ENCODE results near the gene EGR4. TPM values are rescaled to one million over a fixed set of nuclear protein-coding genes. Genes with fewer than 3 reads are reported as not detected.

The EGR4 gene
- total RNA-seq, 6 experiments from 2014 or later, result not detected

DNA sequence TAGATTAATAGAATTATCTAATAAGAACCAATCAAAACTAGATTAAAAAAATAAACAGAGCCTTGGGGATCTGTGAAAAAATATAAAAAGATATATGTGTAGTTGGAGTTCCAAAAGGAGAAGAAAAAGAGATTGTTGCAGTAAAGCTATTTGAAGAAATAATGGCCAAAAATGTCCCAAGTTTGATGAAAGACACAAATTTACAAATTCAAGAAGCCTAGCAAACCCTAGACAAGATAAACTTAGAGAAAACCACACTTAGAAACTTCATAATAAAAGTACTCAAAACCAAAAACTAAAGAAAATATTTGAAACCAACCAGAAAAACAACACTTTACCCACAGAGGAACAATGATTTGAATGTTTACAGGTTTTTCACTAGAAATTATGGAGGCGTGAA is 41.3 kb upstream of the EGR4 start:
- TF ChIP-seq POLR2A (IDR thresholded peaks at IDR 0.05) (no peak), CTCF (IDR thresholded peaks at IDR 0.05) (no peak)
- Histone ChIP-seq H3K9me3 (no peaks in the 10 kb centered on the region), H3K36me3 (no peaks in the 10 kb centered on the region), H3K27ac (no peak overlapping the region), H3K27me3 (no peaks in the 10 kb centered on the region), H3K4me1 (no peaks in the 10 kb centered on the region), H3K4me3 (no peak overlapping the region)
- WGBS (ENCODE audit: insufficient coverage, low coverage, low lambda C conversion rate, missing lambda C conversion rate), result 75% methylated on average over 1 of the region's 1 CpG
- no peak for DNase-seq
- no peak for ATAC-seq
- intact Hi-C loops (cut with DNase I), result no loop called here

GRCh38 chr2:73334045-73334444 is 40.7 kb upstream of the EGR4 start:
- Histone ChIP-seq H3K27ac (no peak overlapping the region), H3K4me1 (no peaks in the 10 kb centered on the region), H3K36me3 (no peaks in the 10 kb centered on the region), H3K4me3 (no peak overlapping the region), H3K9me3 (no peaks in the 10 kb centered on the region), H3K27me3 (no peaks in the 10 kb centered on the region)
- TF ChIP-seq POLR2A (IDR thresholded peaks at IDR 0.05), result no peak
- no peak for TF ChIP-seq CTCF (IDR thresholded peaks at IDR 0.05)
- 43% methylated on average over 2 of the region's 2 CpGs for WGBS (ENCODE audit: insufficient coverage, low coverage, low lambda C conversion rate, missing lambda C conversion rate)
- no peak for DNase-seq
- no peak for ATAC-seq
- intact Hi-C loops (cut with DNase I), result no loop called here

- H3K27ac ChIP-seq, result no peak overlapping the region
- intact Hi-C loops (cut with DNase I), result no loop called here
- H3K4me1 ChIP-seq, result no peaks in the 10 kb centered on the region
- H3K9me3 ChIP-seq, result no peaks in the 10 kb centered on the region
- H3K4me3 ChIP-seq, result no peak overlapping the region
- TF ChIP-seq CTCF (IDR thresholded peaks at IDR 0.05) (no peak), POLR2A (IDR thresholded peaks at IDR 0.05) (no peak)
- no peak for DNase-seq
- no peak for ATAC-seq
- H3K36me3 ChIP-seq, result no peaks in the 10 kb centered on the region
- no peaks in the 10 kb centered on the region for H3K27me3 ChIP-seq
Observed at GRCh38 chr2:73333564-73333963, 40.2 kb upstream of the EGR4 start.

DNA sequence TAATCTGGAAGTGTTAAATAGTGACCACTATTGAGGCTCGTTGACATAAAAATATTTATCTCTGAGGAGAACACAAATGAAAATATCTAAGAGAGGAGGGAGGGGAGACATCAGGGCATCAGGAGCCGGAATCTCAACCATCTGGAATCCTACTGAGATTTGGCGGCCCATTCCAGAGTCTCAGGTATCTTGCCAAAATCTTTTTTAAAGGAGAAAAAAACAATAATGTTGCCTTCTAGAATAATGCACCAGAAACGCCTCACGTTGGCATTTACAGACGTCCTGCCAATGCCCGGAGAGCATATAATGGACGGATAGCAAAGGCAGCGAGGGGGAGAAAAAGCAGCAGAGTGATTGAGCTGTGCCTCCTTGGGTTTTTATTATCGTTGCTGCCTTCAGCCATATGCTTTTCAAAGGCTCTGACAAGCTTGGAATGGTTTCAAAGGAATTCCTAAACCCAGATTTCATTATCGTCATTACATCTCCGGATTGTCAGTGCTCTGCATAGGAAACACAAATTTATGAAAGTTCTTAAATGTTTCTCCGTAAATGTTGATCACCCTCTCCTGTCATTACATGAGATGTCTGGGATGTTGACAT is 30.9 kb upstream of the EGR4 start:
- no peaks in the 10 kb centered on the region for H3K27me3 ChIP-seq
- intact Hi-C loops (cut with DNase I), result no loop called here
- 43% methylated on average over 12 of the region's 13 CpGs for WGBS (ENCODE audit: insufficient coverage, low coverage, low lambda C conversion rate, missing lambda C conversion rate)

More for the DNA sequence above, 30.9 kb upstream of the EGR4 start:
- DNase-seq (no peak), ATAC-seq (no peak)
- Histone ChIP-seq H3K4me3 (no peak overlapping the region), H3K36me3 (no peaks in the 10 kb centered on the region), H3K27ac (no peak overlapping the region), H3K4me1 (no peaks in the 10 kb centered on the region), H3K9me3 (no peaks in the 10 kb centered on the region)
- no peak for TF ChIP-seq CTCF (IDR thresholded peaks at IDR 0.05)
- no peak for TF ChIP-seq POLR2A (IDR thresholded peaks at IDR 0.05)

All from right lobe of liver (tissue), 6 donors.